ENCODE measurements around the gene MAP4K4.

Gene MAP4K4

DNA sequence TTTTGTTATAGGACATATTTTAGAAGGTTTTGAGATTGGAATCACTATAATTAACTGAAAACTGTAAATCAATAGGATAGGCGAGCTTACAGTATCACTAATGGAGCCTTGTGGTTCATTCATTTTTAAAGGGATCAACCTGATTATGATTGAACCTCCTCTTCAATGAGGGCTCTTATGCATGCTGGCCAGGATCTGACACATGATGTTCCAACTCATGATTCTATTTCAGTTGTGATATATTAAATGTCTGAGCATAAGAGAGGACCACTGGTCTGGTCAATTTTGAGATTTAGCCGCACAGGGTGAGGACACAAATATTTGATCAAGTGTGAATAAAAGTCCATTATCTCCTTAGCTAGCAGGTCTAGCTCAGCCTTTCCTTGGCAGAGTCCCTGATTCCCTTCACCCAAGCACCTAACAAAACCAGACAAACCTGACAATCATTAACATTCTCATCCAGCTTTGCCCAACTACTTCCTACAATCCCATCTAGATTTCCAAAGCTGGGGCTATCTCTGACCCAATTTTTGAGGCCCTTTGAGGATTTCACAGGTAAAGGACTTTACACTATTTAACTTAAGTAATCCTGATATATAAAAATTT, 6.9 kb upstream of the MAP4K4 start:
- TF ChIP-seq EZH2phosphoT487 (IDR thresholded peaks at IDR 0.05; ENCODE audit: low read length) (no peak), CTCF (IDR thresholded peaks at IDR 0.05; ENCODE audit: low read length) (no peak), EZH2 (optimal IDR thresholded peaks at IDR 0.05; ENCODE audit: low read depth, low read length) (no peak)
- Histone ChIP-seq H3K4me3 (ENCODE audit: low read length) (no peak overlapping the region), H3K9me3 (replicated peaks; ENCODE audit: insufficient read depth, low read length) (no peaks in the 10 kb centered on the region), H4K20me1 (ENCODE audit: insufficient read depth, low read length) (no peaks in the 10 kb centered on the region), H3K36me3 (replicated peaks; ENCODE audit: insufficient read depth, low read length) (no peaks in the 10 kb centered on the region), H3K27me3 (replicated peaks; ENCODE audit: insufficient read depth, low read length) (no peaks in the 10 kb centered on the region), H3K9ac (ENCODE audit: low read length) (no peak overlapping the region), H3K9me2 (replicated peaks; ENCODE audit: insufficient read depth, low read length) (no peaks in the 10 kb centered on the region), H3K4me1 (ENCODE audit: low read length) (no peaks in the 10 kb centered on the region), H3K4me2 (ENCODE audit: low read depth, low read length) (no peak overlapping the region), H3K27ac (ENCODE audit: low read length) (no peak overlapping the region), H3K79me2 (ENCODE audit: low read length) (no peaks in the 10 kb centered on the region), H3F3A (ENCODE audit: insufficient read depth, low read length) (no peaks in the 10 kb centered on the region), H2AFZ (ENCODE audit: low read length) (no peak overlapping the region)
- no peak for DNase-seq

DNA sequence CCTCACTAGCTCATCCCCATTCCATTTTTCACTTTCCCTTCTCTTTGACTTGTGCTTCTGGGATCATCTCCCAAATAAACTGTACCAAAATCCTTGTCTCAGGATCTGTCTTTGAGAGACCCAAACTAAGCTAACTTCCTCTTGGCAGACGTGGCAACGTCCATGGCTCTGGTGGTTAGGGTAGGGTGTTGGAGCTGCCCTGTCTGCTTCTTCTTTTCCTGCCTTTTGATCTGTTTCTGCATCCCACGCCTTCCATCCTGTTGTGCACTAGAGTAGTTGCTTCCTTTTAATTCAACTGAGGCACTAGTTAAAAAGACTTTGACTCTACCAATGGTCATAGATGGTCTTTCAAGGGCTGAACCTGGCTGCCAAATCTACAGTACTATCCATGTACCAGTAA, 5.5 kb upstream of the MAP4K4 start:
- Histone ChIP-seq H2AFZ (ENCODE audit: low read length) (no peak overlapping the region), H3K36me3 (replicated peaks; ENCODE audit: insufficient read depth, low read length) (no peaks in the 10 kb centered on the region), H3K9me3 (replicated peaks; ENCODE audit: insufficient read depth, low read length) (no peaks in the 10 kb centered on the region), H3K9ac (ENCODE audit: low read length) (no peak overlapping the region), H3K9me2 (replicated peaks; ENCODE audit: insufficient read depth, low read length) (no peaks in the 10 kb centered on the region), H3F3A (ENCODE audit: insufficient read depth, low read length) (peaks cover 7% of the 10 kb centered on the region; the same call in 1 of the 2 replicates), H3K79me2 (ENCODE audit: low read length) (no peaks in the 10 kb centered on the region), H3K27me3 (replicated peaks; ENCODE audit: insufficient read depth, low read length) (peaks cover 4% of the 10 kb centered on the region; the same call in 1 of the 2 replicates), H4K20me1 (ENCODE audit: insufficient read depth, low read length) (no peaks in the 10 kb centered on the region), H3K27ac (ENCODE audit: low read length) (no peak overlapping the region), H3K4me2 (ENCODE audit: low read depth, low read length) (no peak overlapping the region), H3K4me3 (ENCODE audit: low read length) (no peak overlapping the region), H3K4me1 (ENCODE audit: low read length) (no peaks in the 10 kb centered on the region)
- DNase-seq = no peak
- no peak for TF ChIP-seq EZH2 (optimal IDR thresholded peaks at IDR 0.05; ENCODE audit: low read depth, low read length)

DNA sequence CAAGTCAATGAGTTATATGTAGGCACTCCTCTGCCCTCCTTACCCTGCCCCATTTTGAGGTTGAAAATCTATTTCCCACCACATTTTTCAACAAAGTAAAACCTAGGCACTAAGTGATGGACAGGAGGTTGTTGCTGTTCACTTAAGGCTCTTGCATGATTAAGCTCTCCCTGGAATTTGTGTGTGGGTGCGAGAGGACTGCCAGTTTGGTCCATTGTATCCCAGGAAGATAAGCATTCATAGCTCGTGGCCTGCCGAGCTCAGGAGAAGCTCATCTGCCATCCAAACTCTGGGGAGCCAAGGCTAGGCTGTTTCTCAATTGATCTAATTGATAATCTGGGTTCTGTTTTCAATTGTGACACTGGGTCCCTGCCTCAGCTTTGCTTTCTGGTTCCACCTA, 4.7 kb upstream of the MAP4K4 start:
- no peaks in the 10 kb centered on the region for H3K9me3 ChIP-seq (replicated peaks; ENCODE audit: insufficient read depth, low read length)
- H3K79me2 ChIP-seq (ENCODE audit: low read length) = no peaks in the 10 kb centered on the region
- H3K27me3 ChIP-seq (replicated peaks; ENCODE audit: insufficient read depth, low read length) = peaks cover 5% of the 10 kb centered on the region; the same call in 1 of the 2 replicates
- H3K36me3 ChIP-seq (replicated peaks; ENCODE audit: insufficient read depth, low read length) = no peaks in the 10 kb centered on the region
- H2AFZ ChIP-seq (ENCODE audit: low read length) = no peak overlapping the region
- H3K4me1 ChIP-seq (ENCODE audit: low read length) = no peaks in the 10 kb centered on the region
- no peak for TF ChIP-seq EZH2phosphoT487 (IDR thresholded peaks at IDR 0.05; ENCODE audit: low read length)
- no peak for TF ChIP-seq CTCF (IDR thresholded peaks at IDR 0.05; ENCODE audit: low read length)
- no peak for TF ChIP-seq EZH2 (optimal IDR thresholded peaks at IDR 0.05; ENCODE audit: low read depth, low read length)
- no peak for DNase-seq
- no peak overlapping the region for H3K27ac ChIP-seq (ENCODE audit: low read length)
- no peak overlapping the region for H3K9ac ChIP-seq (ENCODE audit: low read length)
- H3K9me2 ChIP-seq (replicated peaks; ENCODE audit: insufficient read depth, low read length) = no peaks in the 10 kb centered on the region
- no peak overlapping the region for H3K4me3 ChIP-seq (ENCODE audit: low read length)
- peaks cover 8% of the 10 kb centered on the region; the same call in 1 of the 2 replicates for H3F3A ChIP-seq (ENCODE audit: insufficient read depth, low read length)
- H4K20me1 ChIP-seq (ENCODE audit: insufficient read depth, low read length) = no peaks in the 10 kb centered on the region
- H3K4me2 ChIP-seq (ENCODE audit: low read depth, low read length) = no peak overlapping the region

- no peaks in the 10 kb centered on the region for H3K36me3 ChIP-seq (replicated peaks; ENCODE audit: insufficient read depth, low read length)
- 0 out of 2 replicates have a peak, but pooled peaks cover 2% of the 10 kb centered on the region for H3K79me2 ChIP-seq (ENCODE audit: low read length)
- 0 out of 2 replicates have a peak, but pooled peaks cover 5% of the 10 kb centered on the region for H3K4me1 ChIP-seq (ENCODE audit: low read length)
- DNase-seq = no peak
- no peaks in the 10 kb centered on the region for H4K20me1 ChIP-seq (ENCODE audit: insufficient read depth, low read length)
- no peak overlapping the region for H3K4me3 ChIP-seq (ENCODE audit: low read length)
- H2AFZ ChIP-seq (ENCODE audit: low read length) = no peak overlapping the region
- H3K9me3 ChIP-seq (replicated peaks; ENCODE audit: insufficient read depth, low read length) = no peaks in the 10 kb centered on the region
- H3F3A ChIP-seq (ENCODE audit: insufficient read depth, low read length) = peaks cover 8% of the 10 kb centered on the region; the same call in 1 of the 2 replicates
- peaks cover 5% of the 10 kb centered on the region; the same call in 1 of the 2 replicates for H3K27me3 ChIP-seq (replicated peaks; ENCODE audit: insufficient read depth, low read length)
- no peak overlapping the region for H3K9ac ChIP-seq (ENCODE audit: low read length)
- H3K9me2 ChIP-seq (replicated peaks; ENCODE audit: insufficient read depth, low read length) = no peaks in the 10 kb centered on the region
- H3K4me2 ChIP-seq (ENCODE audit: low read depth, low read length) = no peak overlapping the region
- no peak overlapping the region for H3K27ac ChIP-seq (ENCODE audit: low read length)
- TF ChIP-seq EZH2phosphoT487 (IDR thresholded peaks at IDR 0.05; ENCODE audit: low read length) (no peak), EZH2 (optimal IDR thresholded peaks at IDR 0.05; ENCODE audit: low read depth, low read length) (no peak), CTCF (IDR thresholded peaks at IDR 0.05; ENCODE audit: low read length) (no peak)
These were observed 3.4 kb upstream of the MAP4K4 start for GRCh38 chr2:101693991-101694588.
